Immature natural killer cell (primary cell): ENCODE results near the gene ARF1. TPM values are rescaled to one million over a fixed set of nuclear protein-coding genes. Genes with fewer than 3 reads are reported as not detected.

Experiments used
- DNase-seq, 3 donors: peaks; one replicate each; pipeline ENCODE4 v3.0.0; 2022; ENCODE audit warnings: mixed read lengths in 1 of 3
- H3K27ac Mint-ChIP-seq, 6 donors: one replicate each; pipeline ENCODE4 v1.8.0; 2020; ENCODE audit warnings: mixed read lengths in 6 of 6, mild to moderate bottlenecking in 5 of 6, inconsistent platforms in 4 of 6, moderate library complexity in 3 of 6
- H3K27me3 Mint-ChIP-seq, 3 donors: one replicate each; pipeline ENCODE4 v1.8.0; 2020 to 2021; ENCODE audit warnings: low read depth in 3 of 3, mild to moderate bottlenecking in 3 of 3, mixed read lengths in 3 of 3, moderate library complexity in 3 of 3, inconsistent platforms in 1 of 3
- H3K36me3 Mint-ChIP-seq, 3 donors: one replicate each; pipeline ENCODE4 v1.8.0; 2020; ENCODE audit warnings: mixed read lengths in 3 of 3, inconsistent platforms in 2 of 3, mild to moderate bottlenecking in 2 of 3
- H3K4me1 Mint-ChIP-seq, 2 donors: one replicate each; pipeline ENCODE4 v1.8.0; 2020; ENCODE audit warnings: inconsistent platforms in 2 of 2, mild to moderate bottlenecking in 2 of 2, mixed read lengths in 2 of 2, moderate library complexity in 1 of 2
- H3K4me3 Mint-ChIP-seq, 5 donors: one replicate each; pipeline ENCODE4 v1.8.0; 2020; ENCODE audit warnings: mild to moderate bottlenecking in 5 of 5, mixed read lengths in 5 of 5, inconsistent platforms in 3 of 5, moderate library complexity in 3 of 5
- H3K9me3 Mint-ChIP-seq, 6 donors: one replicate each; pipeline ENCODE4 v1.8.0; 2020; ENCODE audit warnings: mild to moderate bottlenecking in 6 of 6, mixed read lengths in 6 of 6, inconsistent platforms in 4 of 6, moderate library complexity in 3 of 6
- polyA plus RNA-seq, 3 donors: library from polyadenylated mRNA; unstranded; fragments of 300-500 nt; fragmentation: Illumina TruSeq; gene quantifications; one replicate each; pipeline ENCODE4 v1.2.3, GENCODE V29; 2021

ARF1 gene
- polyA plus RNA-seq, 3 donors from 2014 or later = 533 to 916 (median 674) TPM

- H3K4me3 Mint-ChIP-seq = no peak overlapping the region
- no peaks in the 10 kb centered on the region for H3K9me3 Mint-ChIP-seq
- no peak for DNase-seq
- no peak overlapping the region for H3K27ac Mint-ChIP-seq
- H3K4me1 Mint-ChIP-seq = no peaks in the 10 kb centered on the region
- H3K27me3 Mint-ChIP-seq = peaks cover 2 to 5% (median 2%) of the 10 kb centered on the region in 3 donors
- H3K36me3 Mint-ChIP-seq = no peaks in the 10 kb centered on the region
These were observed 37.5 kb upstream of the ARF1 start for GRCh38 chr1:228044961-228045360.

- Mint-ChIP-seq H3K27me3 (peaks cover 2 to 5% (median 4%) of the 10 kb centered on the region in 3 donors), H3K9me3 (no peaks in the 10 kb centered on the region), H3K4me1 (no peaks in the 10 kb centered on the region), H3K27ac (no peak overlapping the region), H3K36me3 (no peaks in the 10 kb centered on the region), H3K4me3 (no peak overlapping the region)
- no peak for DNase-seq
These were observed 37.1 kb upstream of the ARF1 start for GRCh38 chr1:228045405-228045804.

- Mint-ChIP-seq H3K4me1 (no peaks in the 10 kb centered on the region), H3K27ac (no peak overlapping the region)
These were observed 36.6 kb upstream of the ARF1 start for GRCh38 chr1:228045871-228046270.

GRCh38 chr1:228046421-228047182 is 35.9 kb upstream of the ARF1 start:
- Mint-ChIP-seq H3K4me1 (no peaks in the 10 kb centered on the region), H3K27ac (no peak overlapping the region), H3K36me3 (no peaks in the 10 kb centered on the region), H3K9me3 (no peaks in the 10 kb centered on the region), H3K27me3 (peaks cover 2 to 4% (median 3%) of the 10 kb centered on the region in 3 donors), H3K4me3 (no peak overlapping the region)
- no peak for DNase-seq

More at GRCh38 chr1:228045871-228046270, 36.6 kb upstream of the ARF1 start:
- peaks cover 2 to 4% (median 2%) of the 10 kb centered on the region in 3 donors for H3K27me3 Mint-ChIP-seq
- no peak overlapping the region for H3K4me3 Mint-ChIP-seq
- no peaks in the 10 kb centered on the region for H3K36me3 Mint-ChIP-seq
- DNase-seq = no peak
- H3K9me3 Mint-ChIP-seq = no peaks in the 10 kb centered on the region

GRCh38 chr1:228047183-228047466 is 35.4 kb upstream of the ARF1 start:
- Mint-ChIP-seq H3K4me1 (no peaks in the 10 kb centered on the region), H3K27ac (no peak overlapping the region), H3K27me3 (peaks cover 2 to 6% (median 4%) of the 10 kb centered on the region in 3 donors), H3K4me3 (no peak overlapping the region), H3K36me3 (no peaks in the 10 kb centered on the region), H3K9me3 (no peaks in the 10 kb centered on the region)
- DNase-seq = no peak

GRCh38 chr1:228048120-228048519 is 34.4 kb upstream of the ARF1 start:
- no peaks in the 10 kb centered on the region for H3K4me1 Mint-ChIP-seq
- DNase-seq = no peak
- no peaks in the 10 kb centered on the region for H3K9me3 Mint-ChIP-seq
- H3K27ac Mint-ChIP-seq = no peak overlapping the region
- peaks cover 2 to 11% (median 6%) of the 10 kb centered on the region in 3 donors for H3K27me3 Mint-ChIP-seq
- no peaks in the 10 kb centered on the region for H3K36me3 Mint-ChIP-seq
- no peak overlapping the region for H3K4me3 Mint-ChIP-seq

- DNase-seq = no peak
- Mint-ChIP-seq H3K36me3 (no peaks in the 10 kb centered on the region), H3K9me3 (peaks cover 0 to 1% (median 0%) of the 10 kb centered on the region in 6 donors), H3K4me3 (no peak overlapping the region), H3K4me1 (no peaks in the 10 kb centered on the region), H3K27me3 (peaks cover 5 to 11% (median 6%) of the 10 kb centered on the region in 3 donors), H3K27ac (no peak overlapping the region)
These were observed 33.7 kb upstream of the ARF1 start for GRCh38 chr1:228048659-228049298.

- no peak overlapping the region for H3K27ac Mint-ChIP-seq
- H3K36me3 Mint-ChIP-seq = no peaks in the 10 kb centered on the region
- no peak overlapping the region for H3K4me3 Mint-ChIP-seq
- DNase-seq = no peak
- peaks cover 0 to 1% (median 0%) of the 10 kb centered on the region in 6 donors for H3K9me3 Mint-ChIP-seq
- H3K4me1 Mint-ChIP-seq = no peaks in the 10 kb centered on the region
- H3K27me3 Mint-ChIP-seq = peaks cover 6 to 15% (median 8%) of the 10 kb centered on the region in 3 donors
These were observed 31.8 kb upstream of the ARF1 start for GRCh38 chr1:228050571-228051231.

GRCh38 chr1:228058172-228058948 is 24.1 kb upstream of the ARF1 start:
- H3K36me3 Mint-ChIP-seq = peaks cover 0 to 4% (median 0%) of the 10 kb centered on the region in 3 donors
- peaks cover 7 to 9% of the 10 kb centered on the region in 2 donors for H3K4me1 Mint-ChIP-seq
- H3K27ac Mint-ChIP-seq = peak overlapping the region in 3 of 6 donors; percentile 14 to 67 (median 25)
- peaks cover 0 to 1% (median 0%) of the 10 kb centered on the region in 6 donors for H3K9me3 Mint-ChIP-seq
- no peak for DNase-seq
- H3K4me3 Mint-ChIP-seq = peak overlapping the region in 3 of 5 donors; percentile 47 to 77 (median 73)
- peaks cover 12 to 25% (median 22%) of the 10 kb centered on the region in 3 donors for H3K27me3 Mint-ChIP-seq

- peaks cover 0 to 4% (median 0%) of the 10 kb centered on the region in 3 donors for H3K36me3 Mint-ChIP-seq
These were observed 23.4 kb upstream of the ARF1 start for GRCh38 chr1:228058949-228059633.

GRCh38 chr1:228059634-228060457 is 22.7 kb upstream of the ARF1 start:
- H3K9me3 Mint-ChIP-seq = no peaks in the 10 kb centered on the region
- H3K27ac Mint-ChIP-seq = peak overlapping the region in 2 of 6 donors; percentile 40 to 62
- H3K4me3 Mint-ChIP-seq = peak overlapping the region; percentile 69 to 77 (median 73)
- peaks cover 7 to 9% of the 10 kb centered on the region in 2 donors for H3K4me1 Mint-ChIP-seq
- H3K36me3 Mint-ChIP-seq = peaks cover 0 to 4% (median 0%) of the 10 kb centered on the region in 3 donors
- peaks cover 10 to 21% (median 20%) of the 10 kb centered on the region in 3 donors for H3K27me3 Mint-ChIP-seq
- DNase-seq = peak; percentile 41 to 52 (median 44)

More at GRCh38 chr1:228058949-228059633, 23.4 kb upstream of the ARF1 start:
- Mint-ChIP-seq H3K27me3 (peaks cover 12 to 25% (median 21%) of the 10 kb centered on the region in 3 donors), H3K9me3 (no peaks in the 10 kb centered on the region), H3K4me1 (peaks cover 7 to 9% of the 10 kb centered on the region in 2 donors), H3K4me3 (peak overlapping the region; percentile 69 to 77 (median 73)), H3K27ac (peak overlapping the region in 1 of 6 donors; percentile 25)
- peak; percentile 58 to 68 (median 61) for DNase-seq

- no peak for DNase-seq
- peak overlapping the region; percentile 32 to 77 (median 51) for H3K4me3 Mint-ChIP-seq
- H3K27me3 Mint-ChIP-seq = peaks cover 10 to 23% (median 20%) of the 10 kb centered on the region in 3 donors
- peaks cover 0 to 4% (median 0%) of the 10 kb centered on the region in 3 donors for H3K36me3 Mint-ChIP-seq
- no peaks in the 10 kb centered on the region for H3K9me3 Mint-ChIP-seq
- H3K4me1 Mint-ChIP-seq = peaks cover 7 to 9% of the 10 kb centered on the region in 2 donors
- H3K27ac Mint-ChIP-seq = no peak overlapping the region
These were observed 21.9 kb upstream of the ARF1 start for GRCh38 chr1:228060458-228061190.
